Tongue (tissue), 2 donors: ENCODE results near the gene CHERP. TPM values are rescaled to one million over a fixed set of nuclear protein-coding genes. Genes with fewer than 3 reads are reported as not detected.
"Not testable (repeated sequence)": the region's sequence is repeated elsewhere in the genome, so short reads cannot be mapped to it uniquely, and the experiment has no call there.

Experiments
- DNase-seq: peaks from one replicate; pipeline ENCODE4 v3.0.0-alpha.2; 2015
- total RNA-seq: library from RNA; depleted of rRNA; stranded (reverse); fragments of >200 nt; gene quantifications from one replicate; pipeline ENCODE4 v1.2.3, GENCODE V29; 2014

Gene CHERP
- total RNA-seq, 1 donor from 2014 or later, result 17.4 TPM

GRCh38 chr19:16519230-16519687 lies 23.0 kb downstream of the CHERP start:
- no peak for DNase-seq

- DNase-seq, result no peak
Measured at GRCh38 chr19:16518483-16519229, 23.6 kb downstream of the CHERP start.

GRCh38 chr19:16518061-16518460 lies 24.2 kb downstream of the CHERP start:
- no peak for DNase-seq

- no peak for DNase-seq
Measured at GRCh38 chr19:16516923-16517610, 25.2 kb downstream of the CHERP start.

- no peak for DNase-seq
Measured at GRCh38 chr19:16516381-16516780, 25.9 kb downstream of the CHERP start.

GRCh38 chr19:16514383-16515019 lies 27.7 kb downstream of the CHERP start:
- no peak for DNase-seq

GRCh38 chr19:16512611-16513010 lies 29.6 kb downstream of the CHERP start:
- DNase-seq, result not testable (repeated sequence)

GRCh38 chr19:16509141-16510061 lies 32.8 kb downstream of the CHERP start:
- DNase-seq, result peak; percentile 76

GRCh38 chr19:16508546-16508945 lies 33.7 kb downstream of the CHERP start:
- no peak for DNase-seq

- DNase-seq, result no peak
Measured at GRCh38 chr19:16506961-16507360, 35.3 kb downstream of the CHERP start.

- DNase-seq, result not testable (repeated sequence)
Measured at GRCh38 chr19:16506161-16506560, 36.1 kb downstream of the CHERP start.

- no peak for DNase-seq
Measured at GRCh38 chr19:16504271-16504670, 38.0 kb downstream of the CHERP start.

- DNase-seq, result no peak
Measured at GRCh38 chr19:16497837-16498236, 44.4 kb downstream of the CHERP start.

GRCh38 chr19:16497042-16497441 lies 45.2 kb downstream of the CHERP start:
- DNase-seq, result no peak

- DNase-seq, result no peak
Measured at GRCh38 chr19:16496613-16496983, 45.6 kb downstream of the CHERP start.

GRCh38 chr19:16495982-16496612 lies 46.1 kb downstream of the CHERP start, which contains the start of the genes C19orf44 and CALR3:
Gene C19orf44, plus strand, starts transcription at chr19:16496394. Its CDS starts 4,399 bp downstream, at chr19:16500793.
Gene CALR3, minus strand, starts transcription at chr19:16496167. Its CDS starts 38 bp downstream, at chr19:16496129.
- peak; percentile 99 for DNase-seq

- not testable (repeated sequence) for DNase-seq
Measured at GRCh38 chr19:16486476-16486875, 55.8 kb downstream of the CHERP start.

- DNase-seq, result no peak
Measured at GRCh38 chr19:16482745-16483144, 59.5 kb downstream of the CHERP start.

- DNase-seq, result no peak
Measured at GRCh38 chr19:16477311-16477710, 64.9 kb downstream of the CHERP start.

GRCh38 chr19:16476401-16476800 lies 65.8 kb downstream of the CHERP start:
- no peak for DNase-seq

- DNase-seq, result peak; percentile 76
Measured at GRCh38 chr19:16473875-16474392, 68.3 kb downstream of the CHERP start.
